Measurements from ENCODE around the gene SIPA1L2.
A peak's percentile ranks its signal among the peaks of the same experiment; 100 is the strongest.

SIPA1L2 gene

GRCh38 chr1:232629250-232630046 lies 485 bp downstream of the SIPA1L2 start:
- ChIA-PET CTCF (interaction anchor here (0.6 to 3.0 kb wide), 12 partner anchors 10 to 608 kb away, joined by 3 to 11 read pairs (median 4); no protein-coding TSS in a partner anchor), POLR2A (interaction anchor here (0.6 to 2.0 kb wide), 21 partner anchors 9 to 763 kb away, joined by 3 to 8 read pairs (median 3); partner anchors contain the start of genes NTPCR and PCNX2)
- Histone ChIP-seq H3K4me1 (ENCODE audit: control insufficient read depth, insufficient read depth, low read length) (peaks cover 20% of the 10 kb centered on the region), H3K9me3 (ENCODE audit: control insufficient read depth, insufficient read depth, low read depth, low read length) (no peaks in the 10 kb centered on the region), H3K4me3 (ENCODE audit: low read depth, low read length) (peak overlapping the region; percentile 91), H3K27ac (ENCODE audit: extremely low read depth, low read depth, low read length) (peak overlapping the region; percentile 91; the same call in 1 of the 2 replicates), H3K36me3 (ENCODE audit: control insufficient read depth in 2 of 2, insufficient read depth in 1 of 2, low read length in 2 of 2) (no peaks in the 10 kb centered on the region)
- TF ChIP-seq BCL11B (tag by site-specific recombination; IDR thresholded peaks at IDR 0.05; ENCODE audit: low read depth): 0 out of 2 replicates have a peak, but pooled peaks have one; percentile 7
- TF ChIP-seq ZBTB26 (tag by site-specific recombination; optimal IDR thresholded peaks at IDR 0.05): peak; percentile 96
- peak; percentile 42; the same call in 1 of the 2 replicates for TF ChIP-seq ZFHX2 (tag by site-specific recombination; conservative IDR thresholded peaks at IDR 0.05)
- peak; percentile 61 for TF ChIP-seq ZNF341 (tag by site-specific recombination; IDR thresholded peaks at IDR 0.05; ENCODE audit: low read depth)
- TF ChIP-seq MZF1 (tag by site-specific recombination; IDR thresholded peaks at IDR 0.05; ENCODE audit: borderline replicate concordance): peak; percentile 19; the same call in 1 of the 2 replicates
- TF ChIP-seq ZNF324 (tag by site-specific recombination; IDR thresholded peaks at IDR 0.05): peak; percentile 53; the same call in 1 of the 2 replicates
- 0 out of 2 replicates have a peak, but pooled peaks have one; percentile 29 for TF ChIP-seq ZNF843 (tag by site-specific recombination; IDR thresholded peaks at IDR 0.05)
- 0 out of 2 replicates have a peak, but pooled peaks have one; percentile 36 for TF ChIP-seq ZNF677 (tag by site-specific recombination; IDR thresholded peaks at IDR 0.05)
- peak; percentile 37; the same call in 1 of the 2 replicates for TF ChIP-seq ZBTB11 (tag by site-specific recombination; conservative IDR thresholded peaks at IDR 0.05; ENCODE audit: low read depth)
- TF ChIP-seq ZNF629 (tag by site-specific recombination; IDR thresholded peaks at IDR 0.05): peak; percentile 10; the same call in 1 of the 2 replicates
- no peak for TF ChIP-seq GLI2 (tag by site-specific recombination; IDR thresholded peaks at IDR 0.05; ENCODE audit: borderline replicate concordance, low read depth)
- TF ChIP-seq ZNF112 (tag by site-specific recombination; IDR thresholded peaks at IDR 0.05): no peak
- TF ChIP-seq HOXC10 (CRISPR knock-in tag; IDR thresholded peaks at IDR 0.05): peak; percentile 47; the same call in 1 of the 2 replicates
- TF ChIP-seq ZNF792 (tag by site-specific recombination; IDR thresholded peaks at IDR 0.05): 0 out of 2 replicates have a peak, but pooled peaks have one; percentile 45
- TF ChIP-seq ZBTB17 (tag by site-specific recombination; IDR thresholded peaks at IDR 0.05): peak; percentile 76
- no peak for TF ChIP-seq HOXD13 (CRISPR knock-in tag; IDR thresholded peaks at IDR 0.05; ENCODE audit: borderline replicate concordance)
- peak; percentile 61 for TF ChIP-seq SP7 (tag by site-specific recombination; IDR thresholded peaks at IDR 0.05)
- TF ChIP-seq IKZF3 (tag by site-specific recombination; IDR thresholded peaks at IDR 0.05): peak; percentile 74
- peak; percentile 26; the same call in 1 of the 2 replicates for TF ChIP-seq ZBTB7A (tag by site-specific recombination; IDR thresholded peaks at IDR 0.05; ENCODE audit: low read depth)
- TF ChIP-seq PATZ1 (tag by site-specific recombination; IDR thresholded peaks at IDR 0.05): peak; percentile 43
- peak; percentile 55; the same call in 1 of the 2 replicates for TF ChIP-seq KLF16 (tag by site-specific recombination; IDR thresholded peaks at IDR 0.05)
- peak; percentile 31; the same call in 1 of the 2 replicates for TF ChIP-seq ZXDB (tag by site-specific recombination; IDR thresholded peaks at IDR 0.05)
- peak; percentile 95 for TF ChIP-seq ZBTB8A (tag by site-specific recombination; IDR thresholded peaks at IDR 0.05)
- TF ChIP-seq ZBTB20 (tag by site-specific recombination; IDR thresholded peaks at IDR 0.05): peak; percentile 78; the same call in 1 of the 2 replicates
- TF ChIP-seq EGR2 (tag by site-specific recombination; IDR thresholded peaks at IDR 0.05; ENCODE audit: low read depth): peak; percentile 41; the same call in 1 of the 2 replicates
- TF ChIP-seq ZNF335 (tag by site-specific recombination; conservative IDR thresholded peaks at IDR 0.05): peak; percentile 94
- TF ChIP-seq ZNF660 (tag by site-specific recombination; IDR thresholded peaks at IDR 0.05): 0 out of 2 replicates have a peak, but pooled peaks have one; percentile 27
- TF ChIP-seq ZNF561 (tag by site-specific recombination; IDR thresholded peaks at IDR 0.05; ENCODE audit: borderline replicate concordance): peak; percentile 26; the same call in 1 of the 2 replicates
- peak; percentile 31; the same call in 1 of the 2 replicates for TF ChIP-seq PRDM1 (tag by site-specific recombination; IDR thresholded peaks at IDR 0.05)
- peak; percentile 73 for TF ChIP-seq ZEB2 (tag by site-specific recombination; IDR thresholded peaks at IDR 0.05)
- TF ChIP-seq ZNF211 (tag by site-specific recombination; IDR thresholded peaks at IDR 0.05; ENCODE audit: low read depth): no peak

All from HEK293 (cell line).